ENCODE results near the gene TNFRSF19. TPM values are rescaled to one million over a fixed set of nuclear protein-coding genes. Genes with fewer than 3 reads are reported as not detected.

The TNFRSF19 gene
- total RNA-seq, 1 experiment from 2014 or later: 0.24 TPM

DNA sequence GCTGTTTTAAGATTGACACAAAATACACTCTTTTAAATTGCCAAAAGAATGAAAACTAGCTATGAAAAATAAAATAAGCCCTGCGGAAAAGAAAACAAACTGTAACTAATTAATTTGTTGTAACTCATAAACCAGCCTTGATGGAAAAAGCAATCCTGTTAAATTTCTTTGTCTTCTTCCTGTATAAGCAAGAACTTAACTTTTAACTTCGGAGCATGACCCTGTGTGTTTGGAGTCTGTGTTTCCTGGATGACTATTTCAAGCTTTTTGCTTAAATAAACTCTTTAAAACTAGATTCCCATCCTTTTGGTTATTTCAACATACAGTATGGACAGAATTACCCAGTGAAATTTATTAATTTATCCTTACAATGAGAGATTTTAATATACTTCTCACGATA is 122.6 kb downstream of the TNFRSF19 start:
- Histone ChIP-seq H3F3A (ENCODE audit: insufficient read depth, low read depth) (no peaks in the 10 kb centered on the region), H2AFZ (no peak overlapping the region), H4K20me1 (ENCODE audit: insufficient read depth) (no peaks in the 10 kb centered on the region), H3K4me1 (replicated peaks; ENCODE audit: insufficient read depth) (no peaks in the 10 kb centered on the region), H3K36me3 (ENCODE audit: low read depth) (no peaks in the 10 kb centered on the region), H3K27me3 (ENCODE audit: insufficient read depth, low read depth) (no peaks in the 10 kb centered on the region), H3K79me2 (ENCODE audit: low read depth) (no peaks in the 10 kb centered on the region), H3K9me3 (ENCODE audit: insufficient read depth, low read depth) (no peaks in the 10 kb centered on the region), H3K27ac (no peak overlapping the region), H3K4me2 (no peak overlapping the region), H3K9me2 (ENCODE audit: insufficient read depth) (no peaks in the 10 kb centered on the region), H3K4me3 (no peak overlapping the region)
- no TSS peak for BruUV-seq (replicated peaks)
- no peak for DNase-seq
- POLR2A ChIA-PET (ENCODE audit: unreplicated experiment): no interaction called here
- intact Hi-C loops (cut with micrococcal nuclease; ENCODE audit: unreplicated experiment): no loop called here
- CTCF ChIA-PET: no interaction called here
- TF ChIP-seq, protein P1, sequence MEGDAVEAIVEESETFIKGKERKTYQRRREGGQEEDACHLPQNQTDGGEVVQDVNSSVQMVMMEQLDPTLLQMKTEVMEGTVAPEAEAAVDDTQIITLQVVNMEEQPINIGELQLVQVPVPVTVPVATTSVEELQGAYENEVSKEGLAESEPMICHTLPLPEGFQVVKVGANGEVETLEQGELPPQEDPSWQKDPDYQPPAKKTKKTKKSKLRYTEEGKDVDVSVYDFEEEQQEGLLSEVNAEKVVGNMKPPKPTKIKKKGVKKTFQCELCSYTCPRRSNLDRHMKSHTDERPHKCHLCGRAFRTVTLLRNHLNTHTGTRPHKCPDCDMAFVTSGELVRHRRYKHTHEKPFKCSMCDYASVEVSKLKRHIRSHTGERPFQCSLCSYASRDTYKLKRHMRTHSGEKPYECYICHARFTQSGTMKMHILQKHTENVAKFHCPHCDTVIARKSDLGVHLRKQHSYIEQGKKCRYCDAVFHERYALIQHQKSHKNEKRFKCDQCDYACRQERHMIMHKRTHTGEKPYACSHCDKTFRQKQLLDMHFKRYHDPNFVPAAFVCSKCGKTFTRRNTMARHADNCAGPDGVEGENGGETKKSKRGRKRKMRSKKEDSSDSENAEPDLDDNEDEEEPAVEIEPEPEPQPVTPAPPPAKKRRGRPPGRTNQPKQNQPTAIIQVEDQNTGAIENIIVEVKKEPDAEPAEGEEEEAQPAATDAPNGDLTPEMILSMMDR (conservative IDR thresholded peaks at IDR 0.05): no peak
- no peak for TF ChIP-seq EZH2 (IDR thresholded peaks at IDR 0.05; ENCODE audit: low read depth)

DNA sequence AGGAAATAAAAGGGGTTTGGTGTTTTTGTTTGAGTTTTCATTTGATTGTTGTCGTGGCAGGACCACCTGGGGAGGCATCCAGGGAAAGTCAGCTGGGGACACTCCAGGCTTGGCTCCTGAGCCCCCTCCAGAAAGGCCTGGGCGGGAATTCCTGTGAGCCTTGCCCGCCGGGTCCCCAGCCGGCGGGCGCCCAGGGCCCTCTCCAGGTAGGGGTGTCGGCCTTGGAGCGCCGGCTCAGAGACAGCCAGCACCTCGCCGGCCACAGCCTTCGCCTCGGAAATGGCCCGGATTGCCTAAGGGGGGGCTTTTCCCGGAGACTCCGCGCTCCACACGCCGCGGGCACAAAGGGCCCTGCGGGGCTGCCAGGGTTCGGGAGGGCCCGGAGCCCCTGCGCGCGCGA is 125.0 kb downstream of the TNFRSF19 start:
- intact Hi-C loops (cut with micrococcal nuclease; ENCODE audit: unreplicated experiment): no loop called here
- no peaks in the 10 kb centered on the region for H3K79me2 ChIP-seq (ENCODE audit: low read depth)
- TF ChIP-seq, protein P1 (conservative IDR thresholded peaks at IDR 0.05): no peak
- TF ChIP-seq EZH2 (IDR thresholded peaks at IDR 0.05; ENCODE audit: low read depth): no peak
- H3K4me3 ChIP-seq: no peak overlapping the region
- no peak overlapping the region for H3K4me2 ChIP-seq
- no TSS peak for BruUV-seq (replicated peaks)
- no peak overlapping the region for H3K27ac ChIP-seq
- H3K36me3 ChIP-seq (ENCODE audit: low read depth): no peaks in the 10 kb centered on the region
- H3K9me3 ChIP-seq (ENCODE audit: insufficient read depth, low read depth): no peaks in the 10 kb centered on the region
- no peak overlapping the region for H2AFZ ChIP-seq
- H3F3A ChIP-seq (ENCODE audit: insufficient read depth, low read depth): no peaks in the 10 kb centered on the region
- no peak for DNase-seq
- H3K4me1 ChIP-seq (replicated peaks; ENCODE audit: insufficient read depth): no peaks in the 10 kb centered on the region
- ChIA-PET CTCF (no interaction called here), POLR2A (ENCODE audit: unreplicated experiment) (no interaction called here)
- H3K9me2 ChIP-seq (ENCODE audit: insufficient read depth): no peaks in the 10 kb centered on the region
- no peaks in the 10 kb centered on the region for H3K27me3 ChIP-seq (ENCODE audit: insufficient read depth, low read depth)
- no peaks in the 10 kb centered on the region for H4K20me1 ChIP-seq (ENCODE audit: insufficient read depth)

DNA sequence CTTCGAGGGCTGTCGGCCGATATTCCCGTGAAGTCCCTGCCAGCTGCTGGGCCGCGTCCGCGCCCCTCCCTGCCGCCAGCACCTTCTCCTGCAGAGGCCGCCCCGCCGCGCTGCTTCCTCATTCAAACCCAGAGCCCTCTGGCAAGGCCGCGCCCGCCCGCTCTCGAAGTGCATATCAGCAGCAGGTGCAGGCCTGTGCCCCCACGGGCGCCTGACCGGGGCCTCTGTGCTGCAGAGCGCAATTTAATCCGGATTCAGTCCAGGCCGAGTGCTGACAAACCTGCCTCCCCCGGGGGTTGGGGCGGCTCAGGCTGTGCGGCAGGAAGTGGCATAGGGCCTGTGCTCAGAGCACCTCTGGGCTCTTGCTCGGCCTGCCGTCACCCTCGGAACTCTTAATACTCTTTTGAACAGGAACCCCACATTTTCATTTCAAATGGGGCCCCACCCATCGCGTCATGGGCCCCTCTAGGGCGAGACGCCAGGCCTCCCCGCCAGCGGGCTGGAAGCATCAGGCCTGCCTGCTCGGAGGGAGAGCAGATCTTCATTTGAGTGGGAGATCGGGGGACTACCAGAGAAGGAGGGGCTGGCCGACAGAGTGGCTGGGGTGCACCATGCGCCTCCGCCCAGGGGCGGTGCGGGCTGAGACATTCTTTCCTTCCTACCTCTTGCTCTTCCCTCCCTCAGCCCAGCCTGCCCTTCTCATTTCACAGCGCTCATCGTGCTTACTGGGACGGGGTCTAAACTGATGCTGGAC is 125.7 kb downstream of the TNFRSF19 start:
- BruUV-seq (replicated peaks): no TSS peak
- H3K27ac ChIP-seq: no peak overlapping the region
- H3K79me2 ChIP-seq (ENCODE audit: low read depth): no peaks in the 10 kb centered on the region
- no peak overlapping the region for H3K4me3 ChIP-seq
- no peaks in the 10 kb centered on the region for H3K9me3 ChIP-seq (ENCODE audit: insufficient read depth, low read depth)
- POLR2A ChIA-PET (ENCODE audit: unreplicated experiment): no interaction called here
- no peaks in the 10 kb centered on the region for H3K4me1 ChIP-seq (replicated peaks; ENCODE audit: insufficient read depth)
- H3K27me3 ChIP-seq (ENCODE audit: insufficient read depth, low read depth): 0 out of 2 replicates have a peak, but pooled peaks cover under 1% of the 10 kb centered on the region
- no peak overlapping the region for H2AFZ ChIP-seq
- no peak overlapping the region for H3K4me2 ChIP-seq
- H3F3A ChIP-seq (ENCODE audit: insufficient read depth, low read depth): no peaks in the 10 kb centered on the region
- H3K36me3 ChIP-seq (ENCODE audit: low read depth): no peaks in the 10 kb centered on the region
- CTCF ChIA-PET: no interaction called here
- DNase-seq: no peak
- intact Hi-C loops (cut with micrococcal nuclease; ENCODE audit: unreplicated experiment): no loop called here
- no peaks in the 10 kb centered on the region for H4K20me1 ChIP-seq (ENCODE audit: insufficient read depth)
- TF ChIP-seq, protein P1 (conservative IDR thresholded peaks at IDR 0.05): no peak
- TF ChIP-seq EZH2 (IDR thresholded peaks at IDR 0.05; ENCODE audit: low read depth): no peak
- H3K9me2 ChIP-seq (ENCODE audit: insufficient read depth): no peaks in the 10 kb centered on the region

Measured in PC-9 (cell line).